Fibroblast of peridontal ligament (primary cell): ENCODE measurements around the gene NDUFA6.
"Not testable (repeated sequence)": the region's sequence is repeated elsewhere in the genome, so short reads cannot be mapped to it uniquely, and the experiment has no call there.

Experiments used
- DNase-seq: peaks from one replicate; pipeline ENCODE4 v3.0.0-alpha.2; 2010; ENCODE audit errors: extremely low read depth

Gene NDUFA6

GRCh38 chr22:42112793-42113192, 22.2 kb upstream of the NDUFA6 start:
- DNase-seq = not testable (repeated sequence)

- DNase-seq = no peak
Measured at GRCh38 chr22:42111798-42112197, 21.2 kb upstream of the NDUFA6 start.

GRCh38 chr22:42108848-42109247, 18.3 kb upstream of the NDUFA6 start:
- no peak for DNase-seq

GRCh38 chr22:42104332-42104860, 13.8 kb upstream of the NDUFA6 start:
- DNase-seq = not testable (repeated sequence)

- no peak for DNase-seq
Measured at GRCh38 chr22:42101199-42101598, 10.6 kb upstream of the NDUFA6 start.

GRCh38 chr22:42091455-42091782, 847 bp upstream of the NDUFA6 start:
- DNase-seq = no peak

- no peak for DNase-seq
Measured at GRCh38 chr22:42086051-42086450, 4.5 kb downstream of the NDUFA6 start.

GRCh38 chr22:42084874-42085273, 5.7 kb downstream of the NDUFA6 start:
- no peak for DNase-seq

- DNase-seq = no peak
Measured at GRCh38 chr22:42083119-42083518, 7.5 kb downstream of the NDUFA6 start.

GRCh38 chr22:42080287-42080686, 10.3 kb downstream of the NDUFA6 start:
- DNase-seq = peak; percentile 52

GRCh38 chr22:42079319-42080251, 11.0 kb downstream of the NDUFA6 start, which contains the start of gene SMDT1:
TSS of gene SMDT1 (plus strand) at chr22:42079700. CDS start at chr22:42079769, 69 bp downstream.
- DNase-seq = peak; percentile 98

GRCh38 chr22:42078469-42079318, 11.9 kb downstream of the NDUFA6 start:
- peak; percentile 19 for DNase-seq

GRCh38 chr22:42077486-42078125, 13.0 kb downstream of the NDUFA6 start:
- DNase-seq = no peak

- DNase-seq = no peak
Measured at GRCh38 chr22:42076764-42077485, 13.6 kb downstream of the NDUFA6 start.

- no peak for DNase-seq
Measured at GRCh38 chr22:42074846-42075676, 15.5 kb downstream of the NDUFA6 start.

GRCh38 chr22:42074132-42074811, 16.3 kb downstream of the NDUFA6 start, which contains the start of gene PHETA2:
TSS of gene PHETA2 (plus strand) at chr22:42074248. CDS start at chr22:42077294, 3,046 bp downstream.
- DNase-seq = peak; percentile 36

- no peak for DNase-seq
Measured at GRCh38 chr22:42073621-42074041, 16.9 kb downstream of the NDUFA6 start.

- DNase-seq = no peak
Measured at GRCh38 chr22:42072606-42073330, 17.8 kb downstream of the NDUFA6 start.

- not testable (repeated sequence) for DNase-seq
Measured at GRCh38 chr22:42071508-42071907, 19.1 kb downstream of the NDUFA6 start.
